Effector memory CD4-positive, alpha-beta T cell (primary cell): ENCODE results near the gene ZFPM1.
"Not testable (repeated sequence)": the region's sequence is repeated elsewhere in the genome, so short reads cannot be mapped to it uniquely, and the experiment has no call there.

Source experiments
- DNase-seq, 3 donors: peaks; one replicate each; pipeline ENCODE4 v3.0.0-alpha.2; 2020
- H3K27ac ChIP-seq: 2 replicates; pipeline ENCODE4 v1.7.0; 2013; ENCODE audit warnings: mild to moderate bottlenecking, low read length, moderate library complexity; ENCODE audit not compliant: insufficient read depth, poor library complexity, severe bottlenecking
- H3K27me3 ChIP-seq: replicated peaks from 2 replicates; pipeline ENCODE4 v1.7.0; 2013; ENCODE audit warnings: mild to moderate bottlenecking, low read length; ENCODE audit not compliant: insufficient read depth, control insufficient read depth, poor library complexity, severe bottlenecking
- H3K36me3 ChIP-seq: 2 replicates; pipeline ENCODE4 v1.7.0; 2013; ENCODE audit warnings: mild to moderate bottlenecking, low read length, moderate library complexity; ENCODE audit not compliant: control insufficient read depth, insufficient read depth
- H3K4me1 ChIP-seq: 2 replicates; pipeline ENCODE4 v1.7.0; 2013; ENCODE audit warnings: low read length, mild to moderate bottlenecking; ENCODE audit not compliant: control insufficient read depth, insufficient read depth, poor library complexity, severe bottlenecking
- H3K4me3 ChIP-seq: 2 replicates; pipeline ENCODE4 v1.7.0; 2013; ENCODE audit warnings: low read length, low read depth, mild to moderate bottlenecking; ENCODE audit not compliant: insufficient read depth, poor library complexity, severe bottlenecking
- H3K9me3 ChIP-seq: 2 replicates; pipeline ENCODE4 v1.7.0; 2013; ENCODE audit warnings: mild to moderate bottlenecking, low read length, moderate library complexity; ENCODE audit not compliant: control insufficient read depth

ZFPM1 gene

DNA sequence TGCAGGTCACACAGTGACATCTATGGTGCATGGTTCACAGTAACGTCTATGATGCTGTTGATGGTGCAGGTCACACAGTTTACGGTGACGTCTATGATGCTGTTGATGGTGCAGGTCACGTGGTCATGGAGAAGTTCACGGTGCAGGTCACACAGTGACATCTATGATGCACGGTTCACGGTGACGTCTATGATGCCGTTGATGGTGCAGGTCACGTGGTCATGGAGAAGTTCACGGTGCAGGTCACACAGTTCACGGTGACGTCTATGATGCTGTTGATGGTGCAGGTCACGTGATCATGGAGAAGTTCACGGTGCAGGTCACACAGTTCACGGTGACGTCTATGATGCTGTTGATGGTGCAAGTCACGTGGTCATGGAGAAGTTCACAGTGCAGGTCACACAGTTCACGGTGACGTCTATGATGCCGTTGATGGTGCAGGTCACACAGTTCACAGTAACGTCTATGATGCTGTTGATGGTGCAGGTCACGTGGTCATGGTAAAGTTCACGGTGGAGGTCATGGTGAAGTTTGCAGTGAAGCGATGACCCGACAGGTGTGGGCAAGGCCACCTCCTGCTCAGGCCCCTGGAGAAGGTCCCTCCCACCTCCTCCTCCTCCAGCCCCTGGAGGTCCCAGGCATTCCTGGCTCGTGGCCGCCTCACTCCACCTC lies 42.6 kb upstream of the ZFPM1 start:
- DNase-seq, H3K9me3 ChIP-seq, H3K4me1 ChIP-seq, H3K27ac ChIP-seq, H3K36me3 ChIP-seq, H3K27me3 ChIP-seq, H3K4me3 ChIP-seq: not testable (repeated sequence)

GRCh38 chr16:88411951-88412576 lies 41.0 kb upstream of the ZFPM1 start:
- no peaks in the 10 kb centered on the region for H3K36me3 ChIP-seq
- no peak overlapping the region for H3K4me3 ChIP-seq
- H3K27me3 ChIP-seq = no peaks in the 10 kb centered on the region
- no peak overlapping the region for H3K27ac ChIP-seq
- no peaks in the 10 kb centered on the region for H3K9me3 ChIP-seq
- H3K4me1 ChIP-seq = no peaks in the 10 kb centered on the region
- DNase-seq = no peak

- Histone ChIP-seq H3K27ac (no peak overlapping the region), H3K9me3 (no peaks in the 10 kb centered on the region), H3K4me1 (no peaks in the 10 kb centered on the region), H3K4me3 (no peak overlapping the region), H3K36me3 (no peaks in the 10 kb centered on the region), H3K27me3 (no peaks in the 10 kb centered on the region)
- DNase-seq = no peak
Measured at GRCh38 chr16:88412766-88413165, 40.3 kb upstream of the ZFPM1 start.

DNA sequence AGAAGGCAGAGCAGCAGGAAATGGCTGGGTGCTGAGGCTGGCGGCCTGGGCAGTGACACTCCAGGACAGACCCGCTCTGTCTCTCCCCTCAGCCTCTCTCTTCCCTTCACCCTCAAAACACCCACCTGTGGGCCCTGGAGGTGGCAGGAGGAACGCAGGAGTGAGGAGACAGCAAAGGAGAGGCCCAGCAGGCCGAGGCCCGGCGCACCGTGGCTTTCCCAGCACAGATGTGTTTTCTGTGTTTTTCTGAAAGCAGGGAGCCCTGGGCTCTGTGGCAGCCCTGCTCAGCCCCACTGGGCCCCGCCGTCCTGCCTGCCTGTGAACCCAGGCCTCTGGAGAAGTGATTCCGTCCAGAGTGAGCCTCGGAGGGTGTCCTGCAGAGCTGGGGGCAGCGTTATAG lies 39.8 kb upstream of the ZFPM1 start:
- Histone ChIP-seq H3K36me3 (no peaks in the 10 kb centered on the region), H3K27me3 (no peaks in the 10 kb centered on the region), H3K27ac (no peak overlapping the region), H3K4me1 (no peaks in the 10 kb centered on the region), H3K9me3 (no peaks in the 10 kb centered on the region), H3K4me3 (no peak overlapping the region)
- DNase-seq = no peak

DNA sequence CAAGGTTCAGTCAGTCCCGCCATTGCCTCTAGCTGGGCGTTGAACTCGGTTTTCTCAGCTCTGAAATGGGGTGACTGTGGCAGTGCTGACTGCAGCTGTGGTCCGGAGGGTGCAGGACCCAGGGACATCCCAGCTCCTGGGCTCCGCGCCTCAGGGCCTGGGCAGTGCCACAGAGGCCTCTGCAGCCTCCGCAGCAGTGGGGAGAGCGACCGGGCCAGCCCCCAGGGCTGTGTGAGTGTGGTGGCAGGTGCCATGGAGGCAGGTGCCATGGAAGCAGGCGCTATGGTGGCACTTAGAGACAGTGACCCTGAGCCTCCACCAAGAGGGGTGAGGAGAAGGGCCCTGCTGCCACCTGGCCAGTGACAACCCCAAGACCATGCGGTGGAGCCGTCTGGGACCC lies 39.4 kb upstream of the ZFPM1 start:
- no peak overlapping the region for H3K27ac ChIP-seq
- no peaks in the 10 kb centered on the region for H3K36me3 ChIP-seq
- peaks cover 2% of the 10 kb centered on the region for H3K27me3 ChIP-seq
- DNase-seq = no peak
- H3K9me3 ChIP-seq = no peaks in the 10 kb centered on the region
- no peaks in the 10 kb centered on the region for H3K4me1 ChIP-seq
- no peak overlapping the region for H3K4me3 ChIP-seq

- Histone ChIP-seq H3K9me3 (no peaks in the 10 kb centered on the region), H3K27ac (no peak overlapping the region), H3K36me3 (no peaks in the 10 kb centered on the region)
Measured at GRCh38 chr16:88414521-88415380, 38.3 kb upstream of the ZFPM1 start.

DNA sequence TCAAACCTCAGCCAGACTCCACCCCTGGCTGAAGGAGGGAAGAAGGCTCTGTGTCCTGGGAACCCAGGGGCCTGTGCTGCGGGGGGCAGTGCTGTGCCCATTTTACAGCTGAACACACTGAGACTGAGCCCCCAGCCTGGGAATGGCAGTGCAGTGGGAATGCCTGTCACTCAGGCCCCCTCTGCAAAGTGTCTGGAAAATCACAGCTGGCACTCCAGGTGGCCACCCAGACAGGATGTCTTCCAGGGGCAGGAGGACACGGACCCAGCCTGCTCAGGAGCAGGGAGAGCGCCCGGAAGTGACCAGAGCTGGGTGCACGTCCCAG lies 37.7 kb upstream of the ZFPM1 start:
- no peak for DNase-seq
- Histone ChIP-seq H3K9me3 (no peaks in the 10 kb centered on the region), H3K4me3 (no peak overlapping the region), H3K4me1 (no peaks in the 10 kb centered on the region), H3K27me3 (peaks cover 3% of the 10 kb centered on the region), H3K27ac (no peak overlapping the region), H3K36me3 (no peaks in the 10 kb centered on the region)

More at GRCh38 chr16:88414521-88415380, 38.3 kb upstream of the ZFPM1 start:
- H3K4me3 ChIP-seq = no peak overlapping the region
- peaks cover 3% of the 10 kb centered on the region for H3K27me3 ChIP-seq
- no peaks in the 10 kb centered on the region for H3K4me1 ChIP-seq
- DNase-seq = no peak

DNA sequence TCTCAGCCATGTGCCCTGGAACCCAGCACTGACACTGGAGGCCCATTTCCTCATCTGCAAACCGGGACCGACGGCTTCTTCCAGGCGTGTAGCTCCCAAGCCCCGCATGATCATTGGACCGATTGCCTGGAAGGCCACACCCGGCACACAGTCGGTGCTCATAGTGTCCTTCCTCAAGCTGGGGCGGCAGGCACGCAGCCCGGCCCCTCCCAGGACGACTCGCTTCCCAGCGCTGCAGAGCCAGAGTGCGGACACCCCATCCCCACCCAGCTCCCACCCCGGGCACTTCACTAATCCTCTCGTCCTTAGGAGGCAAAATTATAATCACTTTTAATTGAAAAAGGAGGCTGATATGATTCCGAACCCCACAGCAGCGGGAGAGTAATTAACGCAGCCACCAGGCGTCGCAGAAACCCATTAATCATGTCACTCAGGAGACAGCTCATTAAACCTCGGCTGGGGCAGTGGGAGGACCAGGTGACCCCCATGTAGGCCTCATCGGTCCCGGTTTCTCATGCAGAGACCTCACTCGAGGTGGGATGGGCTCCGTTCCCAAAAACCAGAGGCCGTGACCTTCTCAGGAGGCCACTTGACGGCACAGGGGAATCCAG lies 37.3 kb upstream of the ZFPM1 start:
- no peaks in the 10 kb centered on the region for H3K9me3 ChIP-seq
- H3K4me3 ChIP-seq = no peak overlapping the region
- DNase-seq = no peak
- H3K36me3 ChIP-seq = no peaks in the 10 kb centered on the region
- H3K27me3 ChIP-seq = peaks cover 3% of the 10 kb centered on the region
- no peaks in the 10 kb centered on the region for H3K4me1 ChIP-seq
- H3K27ac ChIP-seq = no peak overlapping the region

DNA sequence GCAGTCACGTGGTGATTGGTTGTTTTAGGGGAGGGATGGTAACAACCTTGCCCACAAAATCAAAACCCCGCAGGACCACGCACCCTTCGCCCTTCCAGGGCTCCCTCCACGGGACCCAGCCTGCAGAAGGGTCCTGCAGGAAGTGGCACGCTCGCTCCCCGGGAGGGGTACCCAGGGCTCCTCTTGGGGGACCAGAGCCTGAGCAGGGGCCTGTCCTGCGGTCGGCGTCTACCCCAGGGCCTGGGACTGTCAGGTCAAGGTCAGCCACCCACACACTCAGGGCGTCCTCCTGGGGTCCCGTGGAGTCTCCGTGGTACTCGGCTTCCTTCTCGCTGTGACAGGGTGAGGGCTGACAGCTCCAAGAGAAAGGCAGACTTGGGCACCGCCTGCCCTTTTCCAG lies 36.4 kb upstream of the ZFPM1 start:
- H3K9me3 ChIP-seq = no peaks in the 10 kb centered on the region
- H3K27me3 ChIP-seq = peaks cover 3% of the 10 kb centered on the region
- no peak for DNase-seq
- no peaks in the 10 kb centered on the region for H3K36me3 ChIP-seq
- H3K4me3 ChIP-seq = no peak overlapping the region
- H3K4me1 ChIP-seq = no peaks in the 10 kb centered on the region
- no peak overlapping the region for H3K27ac ChIP-seq
